Thyroid gland (tissue), 4 donors: ENCODE data around the gene HOMER2. TPM values are rescaled to one million over a fixed set of nuclear protein-coding genes. Genes with fewer than 3 reads are reported as not detected.
A peak's percentile ranks its signal among the peaks of the same experiment; 100 is the strongest.

Source experiments
- DNase-seq, 2 donors: peaks; one replicate each; pipeline ENCODE4 v3.0.0-alpha.2; 2019
- H3K27ac ChIP-seq, 3 donors: fragments of 200-600 bp; sonication (generic); 1 replicate in 2 of 3; 2 replicates in 1 of 3; pipeline ENCODE4 v1.5.1; 2016 to 2019; ENCODE audit warnings: mild to moderate bottlenecking in 1 of 3, moderate library complexity in 1 of 3
- H3K27me3 ChIP-seq: fragments of 200-600 bp; sonication (generic); one replicate; pipeline ENCODE4 v1.5.1; 2019
- H3K36me3 ChIP-seq, 2 donors: fragments of 200-600 bp; sonication (generic); one replicate each; pipeline ENCODE4 v1.5.1; 2016 to 2019
- H3K4me1 ChIP-seq, 2 donors: fragments of 200-600 bp; sonication (generic); one replicate each; pipeline ENCODE4 v1.5.1; 2017 to 2019
- H3K4me3 ChIP-seq, 3 donors: fragments of 200-600 bp; sonication (generic); replicated peaks in 1 of 3; 1 replicate in 2 of 3; 2 replicates in 1 of 3; pipeline ENCODE4 v1.5.1; 2016; ENCODE audit warnings: mild to moderate bottlenecking in 1 of 3
- H3K9me3 ChIP-seq: fragments of 200-600 bp; sonication (generic); one replicate; pipeline ENCODE4 v1.5.1; 2017
- CTCF ChIP-seq, 6 experiments: fragments of 200-600 bp in 3 of 6; fragments of 450-650 bp in 3 of 6; sonication (generic) in 3 of 6; IDR thresholded peaks; one replicate each; pipeline ENCODE4 v1.5.1; 2016 to 2019; ENCODE audit warnings: antibody characterized with exemption in 6 of 6, mild to moderate bottlenecking in 2 of 6, inconsistent platforms in 1 of 6, moderate library complexity in 1 of 6
- POLR2A ChIP-seq, 2 donors: fragments of 450-650 bp; IDR thresholded peaks; one replicate each; pipeline ENCODE4 v1.6.1; 2017; ENCODE audit warnings: antibody characterized with exemption in 2 of 2, mild to moderate bottlenecking in 2 of 2, moderate library complexity in 1 of 2
- WGBS, 2 donors: methylation state at CpG; one replicate each; pipeline ENCODE4 v1.1.5; 2017; 5-methylcytosine and 5-hydroxymethylcytosine counted together
- intact Hi-C: fragments of 100-400 bp; cut with DNase I; formaldehyde crosslinking; loops from one replicate; pipeline ENCODE4 v1.15.1; 2023
- total RNA-seq, 4 donors: library from RNA; depleted of rRNA; stranded (reverse); fragments of >200 nt; gene quantifications; one replicate each; pipeline ENCODE4 v1.2.3, GENCODE V29; 2016

The HOMER2 gene
- total RNA-seq, 4 donors from 2014 or later, result 89.1 to 211 (median 122) TPM

GRCh38 chr15:82858932-82859331, 93.6 kb downstream of the HOMER2 start:
- Histone ChIP-seq H3K4me1 (peaks cover 12 to 16% of the 10 kb centered on the region in 2 donors), H3K36me3 (no peaks in the 10 kb centered on the region), H3K4me3 (no peak overlapping the region), H3K9me3 (no peaks in the 10 kb centered on the region), H3K27me3 (no peaks in the 10 kb centered on the region), H3K27ac (no peak overlapping the region)
- no peak for DNase-seq
- intact Hi-C loops, result no loop called here
- WGBS, 2 donors, result 93 to 95% methylated on average over 11 of the region's 11 CpGs
- TF ChIP-seq CTCF (IDR thresholded peaks at IDR 0.05), result no peak
- TF ChIP-seq POLR2A (IDR thresholded peaks at IDR 0.05), result no peak

GRCh38 chr15:82856397-82857170, 95.9 kb downstream of the HOMER2 start:
- DNase-seq, result peak; percentile 72 to 79
- Histone ChIP-seq H3K27me3 (no peaks in the 10 kb centered on the region), H3K36me3 (no peaks in the 10 kb centered on the region), H3K4me3 (no peak overlapping the region), H3K27ac (peak overlapping the region; percentile 65 to 73 (median 70)), H3K9me3 (no peaks in the 10 kb centered on the region), H3K4me1 (peaks cover 12 to 16% of the 10 kb centered on the region in 2 donors)
- intact Hi-C loops, result no loop called here
- TF ChIP-seq POLR2A (IDR thresholded peaks at IDR 0.05), result peak in 1 of 2 donors; percentile 14
- no peak for TF ChIP-seq CTCF (IDR thresholded peaks at IDR 0.05)
- WGBS, 2 donors, result 88 to 90% methylated on average over 10 of the region's 10 CpGs

- WGBS, 2 donors, result 78% methylated on average over 16 to 17 of the region's 17 CpGs
- Histone ChIP-seq H3K36me3 (peaks cover 0 to 4% of the 10 kb centered on the region in 2 donors), H3K27me3 (no peaks in the 10 kb centered on the region), H3K9me3 (no peaks in the 10 kb centered on the region), H3K4me3 (no peak overlapping the region), H3K4me1 (peaks cover 12 to 16% of the 10 kb centered on the region in 2 donors), H3K27ac (peak overlapping the region; percentile 65 to 73 (median 70))
- peak; percentile 58 to 64 for DNase-seq
- intact Hi-C loops, result no loop called here
- no peak for TF ChIP-seq POLR2A (IDR thresholded peaks at IDR 0.05)
- no peak for TF ChIP-seq CTCF (IDR thresholded peaks at IDR 0.05)
These were observed 97.0 kb downstream of the HOMER2 start for GRCh38 chr15:82855286-82856100.

GRCh38 chr15:82854554-82854953, 98.0 kb downstream of the HOMER2 start:
- TF ChIP-seq POLR2A (IDR thresholded peaks at IDR 0.05) (no peak), CTCF (IDR thresholded peaks at IDR 0.05) (no peak)
- intact Hi-C loops, result loop anchor here (5.0 kb wide), 1 partner anchor 148 kb away; no protein-coding TSS in a partner anchor
- WGBS, 2 donors, result 94 to 99% methylated on average over 11 to 15 of the region's 21 CpGs
- H3K27me3 ChIP-seq, result no peaks in the 10 kb centered on the region
- H3K9me3 ChIP-seq, result no peaks in the 10 kb centered on the region
- no peak overlapping the region for H3K27ac ChIP-seq
- peaks cover 0 to 4% of the 10 kb centered on the region in 2 donors for H3K36me3 ChIP-seq
- DNase-seq, result no peak
- no peak overlapping the region for H3K4me3 ChIP-seq
- peaks cover 12 to 21% of the 10 kb centered on the region in 2 donors for H3K4me1 ChIP-seq
